ENCODE data around the gene IL24. TPM values are rescaled to one million over a fixed set of nuclear protein-coding genes. Genes with fewer than 3 reads are reported as not detected.

IL24 gene
- total RNA-seq, 1 donor from 2014 or later: not detected

DNA sequence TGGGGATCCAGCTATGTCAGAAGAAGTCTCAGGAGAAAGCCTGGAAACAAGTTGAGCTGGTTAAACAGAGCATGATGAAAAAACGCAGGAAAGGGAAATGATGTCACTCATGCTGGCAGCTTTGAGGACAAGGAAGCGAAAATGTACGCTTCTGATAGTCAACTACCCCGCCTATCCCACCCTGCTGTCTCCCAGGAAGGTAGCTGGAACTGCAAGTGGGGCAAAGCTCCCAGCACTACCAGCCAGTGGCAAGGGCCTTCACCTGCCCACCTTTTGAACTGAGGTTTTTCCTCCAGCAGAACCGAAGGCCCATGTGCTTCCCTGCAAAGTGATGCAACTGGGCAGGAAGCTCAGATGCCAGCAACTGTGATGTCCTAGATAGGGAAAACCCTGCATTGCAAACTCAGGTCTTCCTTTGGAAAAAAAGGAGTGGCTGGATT lies 38.1 kb upstream of the IL24 start:
- Histone ChIP-seq H3K27me3 (no peaks in the 10 kb centered on the region), H3F3A (ENCODE audit: low read depth) (no peaks in the 10 kb centered on the region), H3K27ac (no peak overlapping the region), H3K9me3 (ENCODE audit: low read depth) (no peaks in the 10 kb centered on the region), H2AFZ (replicated peaks) (no peak overlapping the region), H3K4me2 (no peak overlapping the region), H4K20me1 (ENCODE audit: low read depth) (no peaks in the 10 kb centered on the region), H3K79me2 (ENCODE audit: low read depth) (no peaks in the 10 kb centered on the region), H3K36me3 (no peaks in the 10 kb centered on the region), H3K4me3 (no peak overlapping the region), H3K4me1 (no peaks in the 10 kb centered on the region), H3K9ac (no peak overlapping the region)
- TF ChIP-seq, protein P1, sequence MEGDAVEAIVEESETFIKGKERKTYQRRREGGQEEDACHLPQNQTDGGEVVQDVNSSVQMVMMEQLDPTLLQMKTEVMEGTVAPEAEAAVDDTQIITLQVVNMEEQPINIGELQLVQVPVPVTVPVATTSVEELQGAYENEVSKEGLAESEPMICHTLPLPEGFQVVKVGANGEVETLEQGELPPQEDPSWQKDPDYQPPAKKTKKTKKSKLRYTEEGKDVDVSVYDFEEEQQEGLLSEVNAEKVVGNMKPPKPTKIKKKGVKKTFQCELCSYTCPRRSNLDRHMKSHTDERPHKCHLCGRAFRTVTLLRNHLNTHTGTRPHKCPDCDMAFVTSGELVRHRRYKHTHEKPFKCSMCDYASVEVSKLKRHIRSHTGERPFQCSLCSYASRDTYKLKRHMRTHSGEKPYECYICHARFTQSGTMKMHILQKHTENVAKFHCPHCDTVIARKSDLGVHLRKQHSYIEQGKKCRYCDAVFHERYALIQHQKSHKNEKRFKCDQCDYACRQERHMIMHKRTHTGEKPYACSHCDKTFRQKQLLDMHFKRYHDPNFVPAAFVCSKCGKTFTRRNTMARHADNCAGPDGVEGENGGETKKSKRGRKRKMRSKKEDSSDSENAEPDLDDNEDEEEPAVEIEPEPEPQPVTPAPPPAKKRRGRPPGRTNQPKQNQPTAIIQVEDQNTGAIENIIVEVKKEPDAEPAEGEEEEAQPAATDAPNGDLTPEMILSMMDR (IDR thresholded peaks at IDR 0.05): no peak
- TF ChIP-seq EZH2phosphoT487 (IDR thresholded peaks at IDR 0.05): no peak
- Mint-ChIP-seq H3K36me3 (no peaks in the 10 kb centered on the region), H3K9me3 (peaks cover 2% of the 10 kb centered on the region), H3K4me3 (no peak overlapping the region), H3K27ac (no peak overlapping the region), H3K27me3 (ENCODE audit: insufficient read depth, low read depth) (peaks cover 5% of the 10 kb centered on the region), H3K4me1 (no peaks in the 10 kb centered on the region)
- no peak for DNase-seq (ENCODE audit: low spot score)

DNA sequence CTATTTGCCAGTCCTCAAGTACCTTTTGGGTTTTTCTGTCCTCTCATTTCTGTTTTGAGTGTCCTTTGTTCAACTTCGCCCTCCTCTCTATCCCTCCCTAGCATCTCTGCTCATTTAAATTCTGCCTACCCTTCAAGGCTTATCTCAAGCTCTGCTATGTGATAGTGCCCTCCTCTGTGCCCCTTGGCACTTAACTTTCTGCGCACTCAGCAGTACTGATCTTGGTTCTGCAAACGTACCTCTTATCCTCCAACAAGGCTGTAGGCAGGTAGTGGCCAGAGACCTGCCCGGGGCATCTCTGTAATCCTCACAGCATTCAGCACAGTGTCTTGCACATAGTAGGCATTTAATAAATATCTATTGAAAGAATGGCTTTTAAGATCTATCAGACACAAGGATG lies 37.1 kb upstream of the IL24 start:
- H3K79me2 ChIP-seq (ENCODE audit: low read depth): no peaks in the 10 kb centered on the region
- H3K27ac ChIP-seq: no peak overlapping the region
- no peaks in the 10 kb centered on the region for H3K9me3 ChIP-seq (ENCODE audit: low read depth)
- H2AFZ ChIP-seq (replicated peaks): no peak overlapping the region
- Mint-ChIP-seq H3K36me3 (no peaks in the 10 kb centered on the region), H3K4me3 (no peak overlapping the region), H3K4me1 (no peaks in the 10 kb centered on the region), H3K27me3 (ENCODE audit: insufficient read depth, low read depth) (peaks cover 5% of the 10 kb centered on the region), H3K9me3 (peaks cover 2% of the 10 kb centered on the region), H3K27ac (no peak overlapping the region)
- no peaks in the 10 kb centered on the region for H3K36me3 ChIP-seq
- H3K27me3 ChIP-seq: no peaks in the 10 kb centered on the region
- no peaks in the 10 kb centered on the region for H4K20me1 ChIP-seq (ENCODE audit: low read depth)
- no peak overlapping the region for H3K4me2 ChIP-seq
- no peak overlapping the region for H3K4me3 ChIP-seq
- H3F3A ChIP-seq (ENCODE audit: low read depth): no peaks in the 10 kb centered on the region
- H3K4me1 ChIP-seq: no peaks in the 10 kb centered on the region
- no peak for DNase-seq (ENCODE audit: low spot score)
- H3K9ac ChIP-seq: no peak overlapping the region
- TF ChIP-seq EZH2 (IDR thresholded peaks at IDR 0.05) (no peak), EZH2phosphoT487 (IDR thresholded peaks at IDR 0.05) (no peak)
- TF ChIP-seq, protein P1 (IDR thresholded peaks at IDR 0.05): no peak

DNA sequence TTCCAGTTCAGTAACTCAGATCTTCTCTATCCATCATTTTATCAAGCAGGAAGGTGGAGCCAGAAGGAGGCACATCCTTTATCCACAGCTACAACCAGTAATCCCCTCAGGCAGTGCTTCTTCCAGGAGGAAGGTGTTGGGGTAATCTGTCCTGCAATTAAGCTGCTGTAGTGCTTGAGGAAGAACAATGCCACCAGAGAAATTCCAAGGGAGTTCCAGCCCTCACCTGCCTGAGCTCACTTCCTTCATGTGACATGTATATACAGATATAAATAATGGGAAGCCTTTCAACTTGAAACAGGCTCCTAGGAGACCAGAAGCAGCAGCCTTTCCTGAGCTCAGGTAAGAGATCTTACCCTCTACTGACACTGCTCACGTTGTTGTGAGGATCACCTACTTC lies 34.0 kb upstream of the IL24 start:
- Histone ChIP-seq H3K36me3 (no peaks in the 10 kb centered on the region), H3K79me2 (ENCODE audit: low read depth) (no peaks in the 10 kb centered on the region), H3K4me3 (no peak overlapping the region), H3K9me3 (ENCODE audit: low read depth) (no peaks in the 10 kb centered on the region), H3K4me1 (no peaks in the 10 kb centered on the region), H4K20me1 (ENCODE audit: low read depth) (no peaks in the 10 kb centered on the region), H3K4me2 (no peak overlapping the region), H3F3A (ENCODE audit: low read depth) (no peaks in the 10 kb centered on the region), H3K27ac (no peak overlapping the region), H2AFZ (replicated peaks) (peak overlapping the region; percentile 26), H3K9ac (no peak overlapping the region), H3K27me3 (no peaks in the 10 kb centered on the region)
- peaks cover 2% of the 10 kb centered on the region for H3K9me3 Mint-ChIP-seq
- H3K27me3 Mint-ChIP-seq (ENCODE audit: insufficient read depth, low read depth): peaks cover 5% of the 10 kb centered on the region
- TF ChIP-seq EZH2phosphoT487 (IDR thresholded peaks at IDR 0.05) (no peak), EZH2 (IDR thresholded peaks at IDR 0.05) (no peak)
- TF ChIP-seq, protein P1 (IDR thresholded peaks at IDR 0.05): no peak
- H3K4me1 Mint-ChIP-seq: no peaks in the 10 kb centered on the region
- H3K27ac Mint-ChIP-seq: no peak overlapping the region
- no peak overlapping the region for H3K4me3 Mint-ChIP-seq
- H3K36me3 Mint-ChIP-seq: no peaks in the 10 kb centered on the region
- DNase-seq (ENCODE audit: low spot score): no peak
